NCI-H2196 treated with DMSO at 0.1 percent for 48 hours (cell line): ENCODE measurements around the gene DGCR6L.
"Not testable (repeated sequence)": the region's sequence is repeated elsewhere in the genome, so short reads cannot be mapped to it uniquely, and the experiment has no call there.

Experiments used
- DNase-seq: peaks from one replicate; lab custom pipeline; 2025; ENCODE audit not compliant: unreplicated experiment; lab: John Stamatoyannopoulos, UW

DGCR6L gene

GRCh38 chr22:20310773-20311172, 9.1 kb downstream of the DGCR6L start:
- DNase-seq = not testable (repeated sequence)

GRCh38 chr22:20310180-20310579, 9.7 kb downstream of the DGCR6L start:
- DNase-seq = not testable (repeated sequence)

GRCh38 chr22:20308806-20309650, 10.8 kb downstream of the DGCR6L start:
- DNase-seq = not testable (repeated sequence)

- DNase-seq = not testable (repeated sequence)
Measured at GRCh38 chr22:20307448-20308447, 12.1 kb downstream of the DGCR6L start.

GRCh38 chr22:20306646-20307447, 13.0 kb downstream of the DGCR6L start:
- DNase-seq = not testable (repeated sequence)

GRCh38 chr22:20305894-20306645, 13.8 kb downstream of the DGCR6L start:
- DNase-seq = no peak

- DNase-seq = not testable (repeated sequence)
Measured at GRCh38 chr22:20305230-20305893, 14.5 kb downstream of the DGCR6L start.

GRCh38 chr22:20304646-20305045, 15.2 kb downstream of the DGCR6L start:
- no peak for DNase-seq

- not testable (repeated sequence) for DNase-seq
Measured at GRCh38 chr22:20303229-20303534, 16.7 kb downstream of the DGCR6L start.

- no peak for DNase-seq
Measured at GRCh38 chr22:20302438-20303228, 17.2 kb downstream of the DGCR6L start.

GRCh38 chr22:20299746-20300136, 20.1 kb downstream of the DGCR6L start:
- peak; percentile 34 for DNase-seq

GRCh38 chr22:20298803-20299745, 20.8 kb downstream of the DGCR6L start:
- DNase-seq = peak; percentile 40

GRCh38 chr22:20298110-20298802, 21.6 kb downstream of the DGCR6L start:
- no peak for DNase-seq

- DNase-seq = no peak
Measured at GRCh38 chr22:20297414-20298109, 22.3 kb downstream of the DGCR6L start.

- no peak for DNase-seq
Measured at GRCh38 chr22:20296598-20296997, 23.3 kb downstream of the DGCR6L start.

GRCh38 chr22:20295262-20296064, 24.4 kb downstream of the DGCR6L start:
- no peak for DNase-seq
